GM20431 (cell line): ENCODE data around the gene TAF10.

Experiments
- in situ Hi-C: fragments of 300-500 bp; cut with MseI, MboI; formaldehyde crosslinking; loops from one replicate; pipeline ENCODE4 v1.15.0; 2020; ENCODE audit warnings: low sequenced_read_pairs; ENCODE audit not compliant: unreplicated experiment

TAF10 gene

DNA sequence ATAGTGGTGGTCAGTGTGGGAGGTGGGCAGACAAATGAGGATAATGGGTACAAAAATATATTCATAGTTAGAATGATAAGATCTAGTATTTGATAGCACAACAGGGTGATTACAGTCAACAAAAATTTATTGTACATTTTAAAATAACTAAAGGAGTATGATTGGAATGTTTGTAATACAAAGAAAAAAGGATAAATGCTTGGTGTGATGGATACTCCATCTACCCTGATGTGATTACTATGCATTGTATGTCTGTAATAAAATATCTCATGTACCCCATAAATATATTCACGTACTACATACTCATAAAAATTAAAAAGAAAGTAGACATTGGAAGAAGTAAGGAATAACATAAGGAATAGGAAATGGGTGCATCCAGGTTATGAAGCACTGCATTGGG is 24.0 kb downstream of the TAF10 start:
- in situ Hi-C loops = no loop called here

DNA sequence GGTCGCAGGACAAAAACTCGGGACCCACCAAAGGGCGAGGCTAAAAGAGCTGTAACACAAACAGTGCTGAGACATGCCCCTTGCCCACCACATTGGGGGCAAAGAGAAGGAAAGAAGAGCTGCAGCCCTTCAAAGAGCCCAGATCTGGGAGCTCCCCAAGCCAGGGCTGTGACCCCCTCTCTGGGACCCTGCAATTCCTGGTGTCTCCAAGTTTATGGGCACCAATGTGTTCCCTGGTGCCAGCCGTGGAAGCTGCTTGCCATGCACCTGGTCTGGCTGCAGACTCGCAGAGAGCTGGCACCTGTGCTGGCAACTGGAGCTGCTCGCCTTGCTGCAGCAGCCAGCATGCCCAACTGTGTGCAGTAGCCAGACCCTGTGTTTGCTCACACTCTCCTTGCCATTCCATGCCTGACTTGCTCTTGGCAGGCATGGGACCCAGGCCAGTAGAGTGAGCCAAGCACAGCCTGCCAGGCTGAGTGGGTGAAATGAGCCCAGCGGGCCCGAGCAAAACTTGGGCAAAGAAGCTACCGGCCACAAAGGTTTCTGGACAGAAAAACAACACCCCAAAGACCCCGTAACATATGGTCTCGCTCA is 24.6 kb downstream of the TAF10 start:
- in situ Hi-C loops = no loop called here

DNA sequence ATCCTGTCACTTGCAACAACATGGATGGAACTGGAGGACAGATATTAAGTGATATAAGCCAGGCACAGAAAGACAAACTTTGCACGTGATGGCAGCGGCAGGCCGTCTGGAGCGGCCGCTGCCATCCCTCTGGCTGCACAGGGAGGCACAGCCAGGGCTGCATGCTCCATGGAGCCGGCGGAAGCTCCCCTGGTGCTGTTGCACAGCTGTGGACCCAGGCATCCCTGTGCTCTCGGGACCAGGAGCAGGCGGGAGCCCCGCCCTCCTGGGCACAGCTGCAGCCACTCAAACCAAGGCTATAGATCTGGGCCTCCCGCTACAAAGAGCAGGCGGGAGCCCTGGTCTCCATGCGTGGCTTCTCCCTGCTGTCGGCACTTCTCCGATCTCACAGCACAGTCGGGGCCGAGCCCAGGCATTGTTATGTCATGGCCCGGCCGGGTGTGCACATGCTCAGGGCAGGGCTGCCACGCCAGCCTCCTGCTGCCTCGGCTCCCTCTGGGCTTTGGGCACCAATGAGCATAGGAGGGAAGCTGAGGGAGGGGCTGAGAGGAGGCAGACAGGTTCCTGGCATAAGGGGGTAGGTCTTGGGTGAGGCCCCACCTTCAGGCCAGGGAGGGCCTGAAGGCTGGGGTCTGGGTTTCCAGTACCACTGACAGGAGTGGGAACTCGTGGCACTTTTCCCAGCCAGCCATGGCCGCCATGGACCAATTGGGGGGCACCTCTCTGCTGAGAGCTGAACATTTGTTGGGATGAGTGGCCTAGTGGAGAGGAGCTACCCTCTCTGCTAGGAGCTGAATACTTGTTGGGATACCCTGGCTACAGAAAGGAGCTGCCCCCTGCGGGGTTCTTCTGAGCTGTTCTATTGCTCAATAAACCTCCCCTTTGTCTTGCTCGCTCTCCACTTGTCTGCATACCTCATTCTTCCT is 25.3 kb downstream of the TAF10 start:
- in situ Hi-C loops = no loop called here

DNA sequence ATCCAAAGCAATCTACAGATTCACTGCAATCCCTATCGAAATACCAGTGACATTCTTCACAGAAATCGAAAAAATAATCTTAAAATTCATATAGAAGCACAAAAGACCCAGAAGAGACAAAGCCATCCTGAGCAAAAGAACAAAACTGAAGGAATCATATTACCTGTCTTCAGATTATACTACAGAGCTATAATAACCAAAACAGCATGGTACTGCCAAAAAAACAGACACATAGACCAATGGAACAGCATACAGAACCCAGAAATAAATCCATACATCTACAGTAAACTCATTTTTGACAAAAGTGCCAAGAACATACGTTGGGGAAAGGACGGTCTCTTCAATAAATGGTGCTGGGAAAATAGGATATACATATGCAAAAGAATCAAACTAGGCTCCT is 27.5 kb downstream of the TAF10 start:
- in situ Hi-C loops = no loop called here

DNA sequence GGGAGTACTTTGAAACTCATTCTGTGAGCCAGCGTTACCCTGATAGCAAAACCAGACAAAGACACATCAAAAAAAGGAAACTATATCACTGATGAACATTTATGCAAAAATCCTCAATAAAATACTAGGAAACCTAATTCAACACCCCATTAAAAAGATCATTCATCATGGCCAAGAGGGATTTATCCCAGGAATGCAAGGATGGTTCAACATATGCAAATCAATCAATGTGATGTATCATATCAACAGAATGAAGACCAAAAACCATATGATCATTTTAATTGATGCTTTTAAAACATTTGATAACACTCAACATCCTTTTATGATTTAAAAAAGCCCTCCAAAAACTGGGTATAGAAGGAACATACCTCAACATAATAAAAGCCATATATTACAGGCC is 28.4 kb downstream of the TAF10 start:
- in situ Hi-C loops = no loop called here

DNA sequence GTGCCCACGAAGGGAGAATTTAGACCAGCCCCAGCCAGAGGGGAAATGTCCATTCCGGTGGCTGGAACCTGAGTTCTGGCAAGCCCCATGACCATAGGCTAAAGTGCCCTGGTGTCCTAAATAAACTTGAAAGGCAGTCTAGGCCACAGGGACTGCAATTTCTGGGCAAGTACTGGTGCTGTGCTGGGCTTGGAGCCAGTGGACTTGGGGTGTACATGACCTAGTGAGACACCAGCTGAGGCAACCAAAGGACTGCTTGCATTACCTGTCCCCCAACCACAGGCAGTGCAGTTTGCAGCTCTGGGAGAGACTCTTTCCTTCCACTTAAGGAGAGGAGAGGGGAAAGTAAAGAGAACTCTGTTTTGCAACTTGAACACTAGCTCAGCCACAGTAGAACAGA is 32.3 kb downstream of the TAF10 start:
- in situ Hi-C loops = no loop called here

DNA sequence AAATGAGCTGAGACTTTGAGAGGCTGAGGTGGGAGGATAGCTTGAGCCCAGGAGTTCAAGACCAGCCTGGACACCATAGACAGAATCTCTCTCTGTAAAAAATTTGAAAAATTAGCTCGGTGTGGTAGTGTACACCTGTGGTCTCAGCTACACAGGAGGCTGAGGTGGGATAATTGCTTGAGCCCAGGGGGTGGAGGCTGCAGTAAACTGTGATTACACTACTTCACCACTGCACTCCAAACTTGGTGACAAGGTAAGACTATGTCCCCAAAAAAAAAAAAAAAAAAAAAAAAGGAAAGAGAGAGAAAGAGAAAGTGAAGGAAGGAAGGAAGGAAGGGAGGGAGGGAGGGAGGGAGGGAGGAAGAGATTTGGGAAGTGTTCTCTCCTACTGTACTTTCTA is 33.9 kb downstream of the TAF10 start:
- in situ Hi-C loops = no loop called here

DNA sequence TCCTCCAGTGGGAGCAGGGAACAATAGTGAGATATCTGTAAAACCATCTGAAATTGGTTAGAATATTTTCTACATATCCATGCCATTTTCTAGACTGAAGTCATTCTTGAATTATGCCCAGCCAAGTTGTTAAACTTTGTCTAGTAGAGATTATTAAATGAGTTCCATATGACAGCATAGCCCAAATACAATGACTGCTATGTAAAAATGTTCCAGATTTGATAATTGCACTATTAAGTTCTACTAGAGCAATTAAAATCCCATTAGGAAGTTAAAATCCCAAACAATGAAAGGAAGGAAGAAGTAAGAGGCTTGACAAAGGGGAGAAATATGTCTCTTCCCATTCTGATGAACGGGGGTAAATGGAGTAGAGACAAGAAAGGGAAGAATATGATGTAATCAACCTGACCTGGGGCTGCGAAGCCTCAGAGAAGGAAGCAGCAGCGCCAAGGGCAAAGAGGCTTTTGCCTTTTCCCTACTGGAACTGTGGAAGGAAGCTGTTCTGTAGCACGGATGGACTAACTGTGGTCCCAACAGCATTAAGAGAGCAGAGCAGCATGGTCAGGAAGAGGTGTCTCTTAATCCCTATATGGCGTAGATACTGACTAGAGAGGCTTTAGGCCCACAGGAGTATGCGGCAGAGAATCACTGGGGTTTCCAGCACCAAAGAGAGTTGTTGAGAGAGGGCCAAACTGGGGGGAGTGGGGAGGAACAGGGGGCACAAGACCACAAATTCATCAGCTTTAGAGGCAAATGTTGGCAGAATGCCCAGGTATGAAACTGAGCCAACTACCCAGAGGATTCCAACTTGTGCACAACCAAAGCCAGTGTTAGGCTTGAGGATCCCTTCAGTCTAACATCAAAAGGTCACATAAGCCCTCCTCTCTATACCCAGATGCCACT is 35.3 kb downstream of the TAF10 start:
- in situ Hi-C loops = no loop called here

DNA sequence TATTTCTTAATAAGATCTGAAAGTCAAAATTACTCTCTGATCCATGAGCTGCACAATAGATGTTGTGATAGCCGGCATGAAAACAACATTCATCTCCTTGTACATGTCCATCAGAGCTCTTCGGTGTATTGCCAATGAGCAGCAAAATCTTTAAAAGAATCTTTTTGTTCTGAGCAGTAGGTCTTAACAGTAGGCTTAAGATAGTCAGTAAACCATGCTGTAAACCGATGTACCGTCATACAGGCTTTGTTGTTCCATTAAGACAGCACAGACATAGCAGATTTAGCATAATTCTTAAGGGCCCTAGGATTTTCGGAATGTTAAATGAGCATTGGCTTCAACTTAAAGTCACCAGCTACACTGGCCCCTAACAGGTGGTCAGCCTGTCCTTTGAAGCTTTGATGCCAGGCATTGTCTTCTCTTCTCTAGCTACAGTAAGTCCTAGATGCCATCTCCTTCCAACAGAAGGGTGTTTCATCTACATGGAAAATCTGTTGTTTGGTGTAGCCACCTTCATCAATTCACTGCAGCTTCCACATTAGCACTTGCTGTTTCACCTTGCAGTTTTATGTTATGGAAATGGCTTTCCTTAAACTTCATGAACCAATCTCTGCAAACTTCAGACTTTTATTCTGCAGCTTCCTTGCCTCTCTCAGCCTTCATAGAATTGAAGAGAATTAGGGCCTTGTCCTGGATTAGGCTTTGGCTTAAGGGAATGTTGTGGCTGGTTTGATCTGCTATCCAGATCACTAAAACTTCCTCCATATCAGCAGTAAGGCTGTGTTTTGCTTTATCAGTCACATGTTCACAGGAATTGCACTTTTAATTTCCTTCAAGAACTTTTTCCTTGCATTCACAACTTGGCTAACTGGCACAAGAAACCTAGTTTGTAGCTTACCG is 37.0 kb downstream of the TAF10 start:
- in situ Hi-C loops = no loop called here

DNA sequence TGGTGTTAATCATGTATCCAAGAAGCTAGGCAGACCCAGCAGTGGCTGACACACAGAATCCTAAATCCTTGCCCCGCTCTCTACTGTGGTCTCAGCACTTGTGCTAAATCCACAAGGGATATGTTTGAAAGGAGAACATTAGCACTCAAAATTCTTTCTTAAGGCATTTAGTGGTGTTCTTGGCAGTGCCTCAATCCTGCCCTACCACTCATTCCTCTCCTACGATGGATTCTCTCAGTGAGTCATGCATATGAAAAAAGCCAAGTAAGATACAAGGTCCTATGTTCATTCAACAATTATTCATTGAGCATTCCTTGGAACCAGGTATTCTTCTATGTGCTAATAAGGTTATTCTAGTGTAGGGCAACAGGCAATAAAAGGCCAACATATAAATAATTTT is 39.8 kb downstream of the TAF10 start:
- in situ Hi-C loops = no loop called here

DNA sequence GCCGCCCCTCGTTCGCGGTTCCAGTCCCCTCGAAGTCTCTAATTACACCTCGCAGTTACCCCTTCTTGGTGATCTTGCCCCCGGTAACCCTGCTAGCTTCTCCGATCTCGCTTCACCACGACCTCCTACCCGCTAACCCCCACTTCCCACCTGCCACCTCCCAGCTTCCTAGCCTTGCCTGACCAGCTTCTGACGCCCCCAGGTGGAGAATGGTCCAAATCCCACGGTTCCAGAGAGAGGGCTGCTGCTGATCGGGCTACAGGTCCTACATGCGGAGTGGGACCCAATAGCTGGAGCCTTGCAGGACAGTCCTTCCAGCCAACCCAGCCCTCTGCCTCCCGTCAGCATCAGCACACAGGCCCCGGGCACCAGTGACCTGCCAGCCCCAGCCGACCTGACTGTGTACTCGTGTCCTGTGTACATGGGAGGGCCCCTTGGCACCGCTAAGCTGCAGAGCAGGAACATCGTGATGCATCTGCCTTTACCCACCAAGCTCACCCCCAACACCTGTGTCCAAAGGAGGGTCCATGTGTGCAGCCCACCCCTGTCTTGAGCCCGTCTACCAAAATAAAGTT is 40.5 kb downstream of the TAF10 start:
- in situ Hi-C loops = no loop called here

DNA sequence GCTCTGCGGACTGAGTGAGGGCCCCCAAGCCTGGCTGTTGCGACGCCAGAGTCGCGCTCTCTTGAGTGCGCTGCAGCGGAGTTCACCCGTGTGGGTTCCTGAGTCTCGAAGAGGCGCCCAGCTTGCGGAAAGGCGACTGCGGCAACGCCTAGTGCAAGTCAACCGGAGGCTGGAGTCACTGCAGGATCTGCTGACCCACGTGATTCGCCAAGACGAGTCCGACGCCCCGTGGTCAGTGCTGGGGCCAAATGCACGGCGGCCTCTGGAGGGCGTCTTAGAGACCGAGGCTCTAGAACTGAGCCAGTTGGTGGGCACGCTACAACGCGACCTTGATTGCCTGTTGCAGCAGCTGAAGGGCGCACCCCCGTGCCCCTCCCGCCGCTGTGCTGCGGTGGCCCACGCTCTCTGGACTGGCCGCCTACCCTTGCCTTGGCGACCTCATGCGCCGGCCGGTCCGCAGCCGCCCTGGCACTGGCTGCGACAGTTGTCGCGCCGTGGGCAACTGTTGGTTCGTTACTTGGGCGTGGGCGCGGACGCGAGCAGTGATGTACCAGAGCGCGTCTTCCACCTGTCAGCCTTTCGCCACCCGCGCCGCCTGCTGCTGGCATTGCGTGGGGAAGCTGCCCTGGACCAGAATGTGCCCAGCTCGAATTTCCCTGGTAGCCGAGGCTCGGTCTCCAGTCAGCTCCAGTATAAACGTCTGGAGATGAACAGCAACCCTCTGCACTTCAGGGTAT is 41.2 kb downstream of the TAF10 start:
- in situ Hi-C loops = no loop called here

DNA sequence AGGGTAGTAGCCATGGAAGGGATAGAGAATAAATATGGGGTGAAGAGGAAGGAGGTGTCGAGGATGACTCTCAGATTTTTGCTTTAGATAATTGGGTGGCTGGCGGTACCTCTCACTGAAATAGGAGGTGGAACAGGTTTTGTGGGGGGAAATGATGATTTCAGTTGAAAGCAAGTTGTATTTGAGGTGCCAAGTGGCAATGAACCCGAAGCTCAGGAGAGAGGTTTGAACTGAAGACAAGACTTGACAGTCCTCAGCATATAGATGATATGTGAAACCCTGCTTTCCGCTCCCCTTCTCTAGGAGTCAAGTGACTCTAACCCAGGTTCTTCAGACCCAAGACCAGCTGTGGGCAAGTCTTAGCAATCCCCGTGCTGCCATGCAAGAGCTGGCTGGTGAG is 42.3 kb downstream of the TAF10 start:
- in situ Hi-C loops = no loop called here

DNA sequence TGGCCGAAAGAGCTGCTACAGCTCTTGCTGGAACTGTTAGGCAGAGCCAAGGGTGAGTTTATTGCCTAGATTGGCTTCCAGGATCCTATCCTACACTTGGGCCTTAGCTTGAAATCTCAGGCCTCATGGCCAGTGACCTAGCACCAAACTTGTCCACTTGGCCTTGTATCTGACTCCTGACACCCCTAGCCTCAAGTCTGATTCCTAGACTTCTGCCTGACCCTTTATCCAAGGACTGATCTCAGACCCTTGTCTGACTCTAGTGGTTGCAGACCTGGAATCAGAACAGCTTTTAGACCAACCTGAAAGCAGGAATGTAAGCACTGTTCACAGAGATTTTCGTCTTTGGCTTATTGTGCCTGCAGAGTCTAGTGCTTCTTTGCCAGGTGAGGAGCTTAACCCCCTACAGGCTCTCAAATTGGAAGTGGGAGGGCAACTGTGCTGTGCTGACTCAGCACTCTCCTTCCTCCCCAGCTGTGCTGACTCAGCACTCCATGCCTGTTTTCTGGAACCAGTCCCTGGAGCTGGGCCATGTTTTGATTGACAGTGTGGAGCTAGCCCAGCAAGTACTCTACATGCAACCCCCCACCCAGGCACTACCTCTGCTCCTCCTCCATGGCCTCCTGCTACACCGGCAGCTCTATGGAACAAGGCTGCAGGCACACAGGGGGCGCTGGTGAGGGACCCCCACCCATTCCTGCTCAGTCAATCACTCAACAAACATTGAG is 43.7 kb downstream of the TAF10 start:
- in situ Hi-C loops = no loop called here

DNA sequence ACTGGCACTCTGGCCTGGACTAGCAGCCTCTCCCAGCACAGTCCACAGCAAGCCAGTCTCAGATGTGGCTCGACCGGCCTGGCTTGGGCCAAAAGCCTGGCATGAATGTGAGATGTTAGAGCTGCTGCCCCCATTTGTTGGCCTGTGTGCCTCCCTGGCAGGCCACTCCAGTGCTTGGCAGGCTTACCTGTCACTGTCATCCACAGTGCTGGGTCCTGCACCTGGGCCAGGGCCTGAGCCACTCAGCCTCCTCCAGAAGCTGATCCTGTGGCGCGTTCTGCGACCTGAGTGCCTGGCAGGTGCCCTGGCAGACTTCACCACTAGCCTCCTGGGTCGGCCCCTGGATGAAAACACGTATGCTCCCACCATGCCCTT is 44.7 kb downstream of the TAF10 start:
- in situ Hi-C loops = no loop called here

DNA sequence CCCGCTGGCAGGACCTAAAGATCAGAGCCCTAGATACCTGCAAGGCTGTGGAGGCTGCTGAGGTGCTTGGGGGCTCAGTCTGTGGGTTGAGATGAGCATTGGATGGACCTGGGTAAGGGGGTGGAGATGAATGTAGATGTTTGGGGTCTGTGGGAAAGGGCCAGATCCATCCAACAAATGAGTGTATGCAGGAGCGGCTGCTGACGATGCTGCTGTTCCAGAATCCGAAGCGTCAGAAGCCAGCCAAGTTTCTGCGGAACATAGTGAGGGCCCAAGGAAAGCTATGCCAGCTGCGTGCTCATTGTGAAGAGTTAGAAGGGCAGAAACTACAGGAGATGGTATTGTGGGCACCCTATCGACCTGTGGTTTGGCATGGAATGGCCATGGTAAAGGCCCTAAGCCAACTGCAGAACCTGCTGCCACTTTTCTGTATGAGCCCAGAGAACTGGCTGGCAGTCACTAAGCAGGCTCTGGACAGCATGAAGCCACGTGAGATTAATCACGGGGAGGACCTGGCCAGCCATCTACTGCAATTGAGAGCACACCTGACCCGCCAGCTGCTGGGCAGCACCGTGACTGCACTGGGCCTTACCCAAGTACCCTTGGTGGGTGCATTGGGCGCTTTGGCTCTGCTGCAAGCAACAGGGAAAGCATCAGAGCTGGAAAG is 45.2 kb downstream of the TAF10 start:
- in situ Hi-C loops = no loop called here

DNA sequence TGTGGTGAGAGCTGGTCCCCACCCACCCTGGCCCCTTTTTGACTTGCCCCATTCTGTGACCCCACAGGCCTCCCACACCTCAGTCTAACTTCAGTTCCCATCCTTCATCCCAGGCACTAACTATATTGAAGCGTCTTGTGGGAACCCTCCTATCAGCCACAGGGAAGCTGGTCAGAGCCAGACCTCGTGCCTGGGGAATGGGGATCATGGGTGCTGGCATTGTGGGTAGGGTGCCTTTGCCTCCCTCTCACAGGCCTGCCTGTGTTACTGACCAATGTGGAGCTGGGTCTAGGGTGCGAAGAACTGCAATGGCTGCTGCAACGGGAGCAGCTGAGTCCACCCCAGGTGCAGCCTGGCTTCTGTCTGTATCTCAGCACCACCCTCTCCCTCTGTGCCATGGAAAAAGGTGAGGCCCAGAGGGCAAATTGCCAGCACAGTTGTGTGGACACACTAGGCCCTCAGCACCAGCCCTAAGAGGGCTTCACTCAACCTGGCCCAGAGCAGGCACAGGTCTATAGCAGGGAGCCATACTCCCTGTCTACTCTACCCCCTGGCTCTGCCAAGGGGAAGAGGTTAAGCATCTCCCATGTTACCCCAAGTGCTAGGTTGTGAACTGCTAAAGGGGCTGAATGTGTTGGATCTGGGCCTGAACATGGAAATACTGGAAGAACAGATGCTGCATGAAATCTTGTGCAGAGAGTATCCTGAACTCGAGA is 45.9 kb downstream of the TAF10 start:
- in situ Hi-C loops = no loop called here
